K562 (cell line): ENCODE data around the gene SLC6A8. TPM values are rescaled to one million over a fixed set of nuclear protein-coding genes. Genes with fewer than 3 reads are reported as not detected.

ENCODE experiments used
- ATAC-seq: fragments of 200-7000 bp; cut with Tn5 transposase; 3 replicates; pipeline ENCODE4 v1.9.1; 2020; ENCODE audit warnings: moderate library complexity
- BruUV-seq: library from RNA; stranded (reverse); fragments of 400-500 nt; replicated peaks from 2 replicates; lab custom pipeline; 2021; lab: Mats Ljungman, UMichigan
- CTCF ChIA-PET: fragments of 300-600 bp; formaldehyde crosslinking; extraction: SDS; loops from one replicate; lab custom pipeline; 2021; ENCODE audit warnings: low intra/inter-chr PET ratio; lab: Yijun Ruan, JAX
- POLR2A ChIA-PET: fragments of 300-600, 350-650 bp; sonication (Branson Sonifier 250); formaldehyde crosslinking; extraction: SDS; loops from one replicate; lab custom pipeline; 2021; ENCODE audit warnings: antibody characterized with exemption, inconsistent platforms; lab: Yijun Ruan, JAX
- DNase-seq, 4 experiments: peaks; one replicate each; pipeline versions ENCODE4 v3.0.0 to v3.0.0-alpha.2; 2011 to 2018; ENCODE audit warnings: low spot score in 3 of 4, mixed read lengths in 3 of 4; ENCODE audit errors: extremely low read depth in 1 of 4
- FAIRE-seq: peaks from 2 replicates; lab custom pipeline; 2011; peaks lifted over from hg19 to GRCh38; lab: Jason Lieb, UNC
- H2AFZ ChIP-seq: 2 replicates; pipeline ENCODE4 v1.6.0; 2011; ENCODE audit warnings: low read depth, low read length, control low read depth, inconsistent platforms
- H3K27ac ChIP-seq: fragments of 200-600 bp; 3 replicates; pipeline ENCODE4 v1.8.0; 2011; ENCODE audit warnings: low read depth, mild to moderate bottlenecking, control low read depth, inconsistent platforms, low read length, moderate library complexity, mixed read lengths; ENCODE audit errors: extremely low read depth
- H3K27me3 ChIP-seq, 2 experiments: fragments of 300-600 bp in 1 of 2; 2 replicates in 1 of 2; 3 replicates in 1 of 2; pipeline versions ENCODE4 v1.6.0 to v1.8.0; 2011; ENCODE audit warnings: inconsistent platforms in 2 of 2, low read length in 2 of 2, mild to moderate bottlenecking in 1 of 2, mixed read lengths in 1 of 2, moderate library complexity in 1 of 2; ENCODE audit not compliant: control insufficient read depth in 2 of 2, insufficient read depth in 2 of 2
- H3K36me3 ChIP-seq: fragments of 300-600 bp; 3 replicates; pipeline ENCODE4 v1.8.0; 2011; ENCODE audit warnings: mild to moderate bottlenecking, low read length, inconsistent platforms; ENCODE audit not compliant: control insufficient read depth, insufficient read depth
- H3K4me1 ChIP-seq, 2 experiments: fragments of 200-600 bp in 1 of 2; replicated peaks in 1 of 2; 2 replicates in 1 of 2; 3 replicates in 1 of 2; pipeline versions ENCODE4 v1.5.1 to v1.8.0; 2011; ENCODE audit warnings: inconsistent platforms in 2 of 2, low read length in 2 of 2, mild to moderate bottlenecking in 1 of 2, mixed read lengths in 1 of 2, moderate library complexity in 1 of 2; ENCODE audit not compliant: control insufficient read depth in 2 of 2, insufficient read depth in 2 of 2
- H3K4me2 ChIP-seq: 2 replicates; pipeline ENCODE4 v1.6.1; 2011; ENCODE audit warnings: low read length, control low read depth, inconsistent platforms, mixed read lengths; ENCODE audit not compliant: insufficient read depth
- H3K4me3 ChIP-seq: fragments of 200-600 bp; sonication (generic), shearing (Covaris generic); 2 replicates; pipeline ENCODE4 v1.5.1; 2016; ENCODE audit warnings: control low read depth, inconsistent platforms
- H3K79me2 ChIP-seq: fragments of 200-600 bp; 3 replicates; pipeline ENCODE4 v1.8.0; 2011; ENCODE audit warnings: low read length, inconsistent platforms; ENCODE audit not compliant: control insufficient read depth, insufficient read depth
- H3K9ac ChIP-seq, 2 experiments: 2 replicates each; pipeline versions ENCODE4 v1.6.0 to v1.6.1; 2011; ENCODE audit warnings: low read depth in 2 of 2, low read length in 2 of 2, control low read depth in 1 of 2, inconsistent platforms in 1 of 2, mild to moderate bottlenecking in 1 of 2, mixed read lengths in 1 of 2; ENCODE audit not compliant: insufficient read depth in 1 of 2
- H3K9me1 ChIP-seq: one replicate; pipeline ENCODE4 v1.6.0; 2011; ENCODE audit warnings: inconsistent platforms, mild to moderate bottlenecking, low read length, moderate library complexity; ENCODE audit not compliant: control insufficient read depth, insufficient read depth
- H3K9me3 ChIP-seq: replicated peaks from 2 replicates; pipeline ENCODE4 v1.5.1; 2011; ENCODE audit warnings: low read depth, low read length, inconsistent platforms; ENCODE audit not compliant: control insufficient read depth, insufficient read depth
- H4K20me1 ChIP-seq: replicated peaks from 2 replicates; pipeline ENCODE4 v1.6.1; 2011; ENCODE audit warnings: low read length, inconsistent platforms, mixed read lengths; ENCODE audit not compliant: control insufficient read depth, insufficient read depth
- NFRKB ChIP-seq: fragments of 450-650 bp; IDR thresholded peaks from 2 replicates; pipeline ENCODE4 v1.6.1; 2016; ENCODE audit warnings: low read depth
- POLR2G ChIP-seq: fragments of 200-400 bp; formaldehyde crosslinking; IDR thresholded peaks from 2 replicates; pipeline ENCODE4 v1.6.1; 2017; ENCODE audit warnings: low read depth, mild to moderate bottlenecking, antibody characterized with exemption, low read length, moderate library complexity
- SRSF9 ChIP-seq: fragments of 200-400 bp; formaldehyde crosslinking; IDR thresholded peaks from 2 replicates; pipeline ENCODE4 v1.6.1; 2017; ENCODE audit warnings: low read depth, low read length, borderline replicate concordance
- ZNF184 ChIP-seq: sonication (generic); formaldehyde crosslinking; IDR thresholded peaks from 2 replicates; pipeline ENCODE4 v1.5.0; 2020; ENCODE audit warnings: missing genetic modification reagents
- ZNF561 ChIP-seq: fragments of 450-650 bp; formaldehyde crosslinking; conservative IDR thresholded peaks from 2 replicates; pipeline ENCODE4 v1.4.0; 2020; ENCODE audit warnings: mild to moderate bottlenecking, moderate library complexity
- WGBS: fragments of 100-300 bp; shearing (Covaris generic); methylation state at CpG from one replicate; pipeline ENCODE4 v1.1.6; 2016; ENCODE audit warnings: low coverage, mixed read lengths; ENCODE audit not compliant: insufficient coverage; ENCODE audit errors: missing lambda C conversion rate; 5-methylcytosine and 5-hydroxymethylcytosine counted together
- in situ Hi-C: fragments of 300-500 bp; cut with MboI; formaldehyde crosslinking; loops from 4 replicates; pipeline ENCODE4 v1.15.0; 2018; ENCODE audit warnings: inconsistent platforms, mixed read lengths
- intact Hi-C: fragments of 100-400 bp; cut with micrococcal nuclease; formaldehyde crosslinking; loops from 2 replicates; pipeline ENCODE4 v1.14.2; 2022
- polyA plus RNA-seq, 8 experiments: library from polyadenylated mRNA; depleted of rRNA in 4 of 8; stranded (reverse) in 5 of 8; unstranded in 3 of 8; fragments of >200 nt; fragmentation: Nextera tagmentation in 2 of 8; fragmentation: Illumina TruSeq in 1 of 8; extraction: Ambion mirVana in 2 of 8; extraction: Trizol in 1 of 8; gene quantifications; 2 replicates each; pipeline versions ENCODE4 v1.2.1 to v1.2.3, GENCODE V29; 2011 to 2014; ENCODE audit warnings: inconsistent platforms in 1 of 8, missing spikeins in 1 of 8
- total RNA-seq, 7 experiments: library from RNA; depleted of rRNA in 6 of 7; stranded (reverse); fragments of >200 nt in 6 of 7; fragmentation: Illumina TruSeq in 2 of 7; extraction: Trizol in 2 of 7; gene quantifications; 2 replicates each; pipeline versions ENCODE4 v1.2.1 to v1.2.3, GENCODE V29; 2011 to 2021; ENCODE audit warnings: low replicate concordance in 1 of 7

The SLC6A8 gene
- total and polyA plus RNA-seq, 9 of the 15 experiments (the other 6 are each of a cell fraction or from before 2014, with no cell fraction given): 0.68 to 144 (median 34.3) TPM

GRCh38 chrX:153701706-153702105 is 14.0 kb downstream of the SLC6A8 start:
- WGBS: 89% methylated on average over 8 of the region's 12 CpGs
- Histone ChIP-seq H2AFZ (no peak overlapping the region), H3K9ac (no peak overlapping the region), H4K20me1 (no peaks in the 10 kb centered on the region), H3K27me3 (no peaks in the 10 kb centered on the region), H3K9me3 (no peaks in the 10 kb centered on the region), H3K79me2 (no peaks in the 10 kb centered on the region), H3K36me3 (peaks cover 68% of the 10 kb centered on the region; the same call in 1 of the 3 replicates), H3K27ac (no peak overlapping the region), H3K4me3 (no peak overlapping the region), H3K9me1 (no peaks in the 10 kb centered on the region), H3K4me2 (no peak overlapping the region), H3K4me1 (peaks cover 0 to 4% of the 10 kb centered on the region in 2 experiments; a peak in 1 of 5 replicates)
- DNase-seq (no peak), ATAC-seq (no peak), FAIRE-seq (no peak)
- POLR2A ChIA-PET: interaction anchor here (0.6 to 0.7 kb wide), 2 partner anchors 57 to 273 kb away, joined by 3 read pairs; no protein-coding TSS in a partner anchor
- CTCF ChIA-PET: no interaction called here
- no TSS peak for BruUV-seq
- TF ChIP-seq ZNF184 (CRISPR knock-in tag) (no peak), NFRKB (no peak)
- intact Hi-C loops: no loop called here
- in situ Hi-C loops: no loop called here

GRCh38 chrX:153702336-153703035 is 14.8 kb downstream of the SLC6A8 start:
- no peak overlapping the region for H3K4me2 ChIP-seq
- no peak for FAIRE-seq
- in situ Hi-C loops: no loop called here
- H3K4me3 ChIP-seq: no peak overlapping the region
- no peak overlapping the region for H3K27ac ChIP-seq
- H3K4me1 ChIP-seq: no peaks in the 10 kb centered on the region
- H3K9me1 ChIP-seq: no peaks in the 10 kb centered on the region
- no peak for ATAC-seq
- H3K9ac ChIP-seq: no peak overlapping the region
- H3K36me3 ChIP-seq: peaks cover 72% of the 10 kb centered on the region; the same call in 1 of the 3 replicates
- TF ChIP-seq POLR2G (0 out of 2 replicates have a peak, but pooled peaks have one; percentile 1), SRSF9 (no peak), ZNF561 (CRISPR knock-in tag) (no peak)
- no peaks in the 10 kb centered on the region for H4K20me1 ChIP-seq
- intact Hi-C loops: no loop called here
- 0 out of 3 replicates have a peak, but pooled peaks cover 3% of the 10 kb centered on the region for H3K79me2 ChIP-seq
- H2AFZ ChIP-seq: no peak overlapping the region
- ChIA-PET POLR2A (interaction anchor here (0.6 to 0.7 kb wide), 2 partner anchors 58 to 272 kb away, joined by 3 read pairs; no protein-coding TSS in a partner anchor), CTCF (no interaction called here)
- no peaks in the 10 kb centered on the region for H3K9me3 ChIP-seq
- BruUV-seq: no TSS peak
- DNase-seq: no peak
- H3K27me3 ChIP-seq: no peaks in the 10 kb centered on the region
- 80% methylated on average over 18 of the region's 23 CpGs for WGBS
